Activated T-helper 1 cell treated with anti-CD3 and anti-CD28 coated beads, Interleukin-2, amount 50 U/mL, for 16 hours (primary cell): ENCODE data around the gene FGGY.
"Not testable (repeated sequence)": the region's sequence is repeated elsewhere in the genome, so short reads cannot be mapped to it uniquely, and the experiment has no call there.

Experiments
- DNase-seq, 2 donors: peaks; one replicate each; pipeline ENCODE4 v3.0.0-alpha.2; 2020; ENCODE audit warnings: low read depth in 1 of 2, low spot score in 1 of 2

FGGY gene

GRCh38 chr1:59346429-59346828 lies 49.5 kb downstream of the FGGY start:
- no peak for DNase-seq

GRCh38 chr1:59349101-59349500 lies 52.2 kb downstream of the FGGY start:
- DNase-seq = no peak

- no peak for DNase-seq
Measured at GRCh38 chr1:59350521-59350920, 53.6 kb downstream of the FGGY start.

- DNase-seq = no peak
Measured at GRCh38 chr1:59352065-59352464, 55.2 kb downstream of the FGGY start.

GRCh38 chr1:59353453-59353852 lies 56.6 kb downstream of the FGGY start:
- DNase-seq = no peak

GRCh38 chr1:59354239-59354638 lies 57.3 kb downstream of the FGGY start:
- DNase-seq = not testable (repeated sequence)

GRCh38 chr1:59354709-59355337 lies 57.9 kb downstream of the FGGY start:
- DNase-seq = no peak

GRCh38 chr1:59355361-59355760 lies 58.5 kb downstream of the FGGY start:
- no peak for DNase-seq

GRCh38 chr1:59356627-59357026 lies 59.7 kb downstream of the FGGY start:
- DNase-seq = no peak

GRCh38 chr1:59357645-59358320 lies 60.9 kb downstream of the FGGY start:
- no peak for DNase-seq

- no peak for DNase-seq
Measured at GRCh38 chr1:59359325-59359724, 62.4 kb downstream of the FGGY start.

- DNase-seq = no peak
Measured at GRCh38 chr1:59360170-59360569, 63.3 kb downstream of the FGGY start.

- no peak for DNase-seq
Measured at GRCh38 chr1:59360729-59361128, 63.8 kb downstream of the FGGY start.

GRCh38 chr1:59361766-59362165 lies 64.9 kb downstream of the FGGY start:
- DNase-seq = no peak

GRCh38 chr1:59364037-59364436 lies 67.1 kb downstream of the FGGY start:
- DNase-seq = no peak

- no peak for DNase-seq
Measured at GRCh38 chr1:59366346-59366745, 69.5 kb downstream of the FGGY start.

- no peak for DNase-seq
Measured at GRCh38 chr1:59367301-59368007, 70.6 kb downstream of the FGGY start.

GRCh38 chr1:59368008-59368670 lies 71.2 kb downstream of the FGGY start:
- DNase-seq = no peak

- no peak for DNase-seq
Measured at GRCh38 chr1:59375321-59376220, 78.7 kb downstream of the FGGY start.

- no peak for DNase-seq
Measured at GRCh38 chr1:59377350-59377904, 80.5 kb downstream of the FGGY start.
